GM13976 (cell line): Measurements from ENCODE around the gene DDX49.
"Not testable (repeated sequence)": the region's sequence is repeated elsewhere in the genome, so short reads cannot be mapped to it uniquely, and the experiment has no call there.

Experiments used
- DNase-seq: peaks from one replicate; pipeline ENCODE4 v3.0.0; 2012; ENCODE audit warnings: low spot score
- CTCF ChIP-seq: IDR thresholded peaks from 2 replicates; pipeline ENCODE4 v1.5.1; 2012; ENCODE audit warnings: borderline replicate concordance, mild to moderate bottlenecking; ENCODE audit not compliant: insufficient read depth; ENCODE audit errors: extremely low read depth, missing control alignments, control extremely low read depth
- in situ Hi-C: fragments of 300-500 bp; cut with MboI; formaldehyde crosslinking; loops from one replicate; pipeline ENCODE4 v1.12.0; 2022; ENCODE audit warnings: low sequenced_read_pairs, mixed read lengths, inconsistent platforms; ENCODE audit not compliant: unreplicated experiment

The DDX49 gene

GRCh38 chr19:18899624-18900560 lies 19.6 kb upstream of the DDX49 start:
- in situ Hi-C loops = no loop called here
- no peak for TF ChIP-seq CTCF
- DNase-seq = no peak

GRCh38 chr19:18900700-18901481 lies 18.6 kb upstream of the DDX49 start:
- no peak for DNase-seq
- in situ Hi-C loops = no loop called here
- no peak for TF ChIP-seq CTCF

GRCh38 chr19:18901491-18901890 lies 18.0 kb upstream of the DDX49 start:
- in situ Hi-C loops = no loop called here
- no peak for DNase-seq
- TF ChIP-seq CTCF = no peak

- in situ Hi-C loops, DNase-seq: not testable (repeated sequence)
Observed at GRCh38 chr19:18902519-18902918, 17.0 kb upstream of the DDX49 start.

- no peak for DNase-seq
- in situ Hi-C loops = no loop called here
- TF ChIP-seq CTCF = no peak
Observed at GRCh38 chr19:18903156-18904037, 16.1 kb upstream of the DDX49 start.

GRCh38 chr19:18904334-18905057 lies 15.0 kb upstream of the DDX49 start:
- DNase-seq = no peak
- TF ChIP-seq CTCF = no peak
- in situ Hi-C loops = no loop called here
